H54 (cell line): ENCODE data around the gene LSM5.

Source experiments
- DNase-seq: peaks from one replicate; pipeline ENCODE4 v3.0.0; 2011; ENCODE audit warnings: low spot score, mixed read lengths; ENCODE audit not compliant: insufficient read length
- FAIRE-seq: peaks from 3 replicates; lab custom pipeline; 2011; peaks lifted over from hg19 to GRCh38; lab: Jason Lieb, UNC
- POLR2A ChIP-seq: IDR thresholded peaks from 2 replicates; pipeline ENCODE4 v1.6.1; 2011; ENCODE audit warnings: low read depth, mild to moderate bottlenecking, low read length

LSM5 gene

GRCh38 chr7:32461484-32461883 lies 28.7 kb downstream of the LSM5 start:
- no peak for FAIRE-seq
- TF ChIP-seq POLR2A, result no peak

DNA sequence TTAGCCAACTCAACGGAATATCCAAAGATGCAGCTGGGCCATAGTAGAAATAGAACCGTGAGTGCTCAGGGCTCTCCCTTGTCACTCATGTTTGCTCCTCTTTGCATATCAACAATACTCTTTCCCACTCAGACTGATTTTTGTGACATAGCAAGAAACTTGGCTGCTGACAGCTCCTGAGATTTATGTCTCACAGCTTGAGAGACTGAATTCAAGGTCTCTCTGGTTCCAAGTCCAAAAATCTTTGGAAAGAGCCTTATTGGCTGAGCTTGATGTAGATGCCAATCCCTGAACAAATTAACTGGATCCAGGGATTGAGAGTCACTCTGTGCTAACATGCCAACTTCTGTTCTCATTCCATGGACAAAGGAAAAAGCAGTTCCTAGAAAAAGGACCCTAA lies 30.4 kb downstream of the LSM5 start:
- no peak for DNase-seq
- no peak for TF ChIP-seq POLR2A
- no peak for FAIRE-seq

More at GRCh38 chr7:32461484-32461883, 28.7 kb downstream of the LSM5 start:
- no peak for DNase-seq

DNA sequence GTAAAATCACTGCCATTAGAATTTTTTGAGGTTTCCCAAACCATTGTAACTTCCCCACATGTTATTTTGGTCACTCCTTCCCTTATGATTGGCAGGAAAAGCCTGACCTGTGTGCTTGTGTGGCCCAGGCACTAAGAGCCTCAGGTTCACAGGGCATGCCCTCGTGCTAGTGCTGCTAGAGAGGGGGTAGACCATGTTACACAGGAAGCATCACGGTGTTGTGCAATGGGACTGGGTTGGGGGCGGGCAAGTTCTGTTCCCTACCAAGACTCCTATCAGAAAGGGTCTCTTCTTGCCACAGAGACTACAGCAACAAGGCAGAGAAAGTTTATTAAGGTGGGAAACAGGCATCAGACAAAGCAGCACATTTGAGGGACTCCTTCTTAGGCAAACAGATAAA lies 32.2 kb downstream of the LSM5 start:
- FAIRE-seq, result no peak

GRCh38 chr7:32453341-32454011 lies 36.7 kb downstream of the LSM5 start:
- FAIRE-seq, result no peak
- no peak for TF ChIP-seq POLR2A
- no peak for DNase-seq

More for the DNA sequence above, 32.2 kb downstream of the LSM5 start:
- TF ChIP-seq POLR2A, result no peak
- no peak for DNase-seq

- TF ChIP-seq POLR2A, result no peak
- no peak for FAIRE-seq
- DNase-seq, result no peak
These were observed 43.0 kb downstream of the LSM5 start for GRCh38 chr7:32447218-32447617.

DNA sequence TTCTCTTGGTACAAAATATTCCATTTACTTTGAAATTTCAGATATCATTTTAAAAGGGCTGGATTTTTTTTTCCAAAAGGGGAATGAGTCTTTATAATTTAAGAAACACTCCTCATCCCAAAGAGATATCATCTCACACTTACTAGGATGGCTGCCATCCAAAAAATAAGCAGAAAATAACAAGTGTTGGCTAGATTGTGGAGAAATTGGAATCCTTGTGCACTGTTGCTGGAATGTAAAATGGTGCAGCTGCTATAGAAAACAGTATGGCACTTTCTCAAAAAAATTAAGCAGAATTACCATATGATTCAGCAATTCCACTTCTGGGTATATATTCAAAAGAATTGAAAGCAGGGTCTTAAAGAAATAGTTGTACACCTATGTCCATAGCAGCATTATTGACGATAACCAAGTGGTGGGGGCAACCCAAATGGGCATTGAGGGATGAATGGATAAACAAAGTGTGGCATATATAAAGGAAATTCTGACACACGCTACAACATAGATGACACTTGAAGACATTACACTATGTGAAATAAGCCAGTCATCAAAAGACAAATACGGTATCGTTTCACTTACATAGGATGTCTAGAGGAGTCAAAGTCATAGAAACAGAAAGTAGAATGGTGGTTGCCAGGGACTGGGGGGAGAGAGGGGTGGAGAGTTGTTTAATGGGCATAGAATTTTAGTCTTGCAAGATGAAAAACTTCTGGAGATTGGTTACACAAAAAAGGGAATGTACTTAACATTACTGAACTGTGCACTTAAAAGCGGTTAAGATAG lies 53.8 kb downstream of the LSM5 start:
- FAIRE-seq, result no peak

More for the DNA sequence above, 53.8 kb downstream of the LSM5 start:
- no peak for TF ChIP-seq POLR2A
- DNase-seq, result no peak
